HG02973 (cell line): ENCODE measurements around the gene C5orf22.
A peak's percentile ranks its signal among the peaks of the same experiment; 100 is the strongest.
"Not testable (repeated sequence)": the region's sequence is repeated elsewhere in the genome, so short reads cannot be mapped to it uniquely, and the experiment has no call there.

Source experiments
- ATAC-seq: cut with Tn5 transposase; IDR thresholded peaks from one replicate; pipeline ENCODE4 v1.9.1; 2021; ENCODE audit warnings: moderate library complexity; ENCODE audit not compliant: unreplicated experiment

Gene C5orf22

GRCh38 chr5:31531888-31532547 is at the start of gene C5orf22, which contains the start of gene DROSHA:
Gene C5orf22 (plus strand): TSS chr5:31532301. CDS start chr5:31532393, 92 bp downstream.
Gene DROSHA (minus strand): TSS chr5:31532093. CDS start chr5:31529059, 3,034 bp downstream.
- peak; percentile 89 for ATAC-seq

DNA sequence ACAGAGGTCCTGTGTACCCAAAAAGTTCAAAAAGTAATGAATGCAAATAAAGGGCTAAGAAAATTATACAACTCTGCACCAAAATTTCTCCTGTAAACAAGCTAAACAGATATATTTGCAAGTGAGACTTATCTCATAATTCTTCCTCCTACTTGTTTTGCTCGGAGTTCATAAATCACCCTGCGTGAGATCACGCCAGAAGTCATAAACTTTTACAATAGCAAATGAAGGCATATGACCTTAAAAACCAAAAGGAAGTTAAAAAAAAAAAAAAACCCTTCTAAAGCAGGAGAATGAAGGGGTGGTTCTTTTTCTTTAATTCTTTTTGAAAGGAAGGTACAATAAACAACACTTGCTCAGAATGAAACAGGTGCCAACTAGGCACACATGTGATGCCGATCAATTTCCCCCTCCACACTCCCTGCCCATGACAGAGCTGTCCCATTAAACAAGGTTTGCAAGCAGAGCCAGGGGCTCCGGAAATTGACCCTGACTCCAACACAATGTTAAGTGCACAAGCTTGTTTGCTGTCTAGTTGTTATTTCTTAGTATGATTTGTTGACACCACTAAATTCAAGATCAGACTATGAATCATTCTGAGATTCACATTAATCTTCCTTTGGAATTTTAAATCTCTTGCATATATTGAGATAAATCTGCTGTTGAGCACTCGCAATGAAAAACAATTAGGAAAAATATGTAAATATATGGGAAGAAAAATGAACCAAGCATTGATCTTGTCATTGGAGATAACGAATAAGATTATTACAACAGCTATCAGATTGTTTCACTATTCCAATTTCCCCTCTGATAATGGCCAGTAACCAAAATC is 46.5 kb upstream of the C5orf22 start:
- ATAC-seq = no peak

- no peak for ATAC-seq
Observed at GRCh38 chr5:31486441-31486840, 45.7 kb upstream of the C5orf22 start.

DNA sequence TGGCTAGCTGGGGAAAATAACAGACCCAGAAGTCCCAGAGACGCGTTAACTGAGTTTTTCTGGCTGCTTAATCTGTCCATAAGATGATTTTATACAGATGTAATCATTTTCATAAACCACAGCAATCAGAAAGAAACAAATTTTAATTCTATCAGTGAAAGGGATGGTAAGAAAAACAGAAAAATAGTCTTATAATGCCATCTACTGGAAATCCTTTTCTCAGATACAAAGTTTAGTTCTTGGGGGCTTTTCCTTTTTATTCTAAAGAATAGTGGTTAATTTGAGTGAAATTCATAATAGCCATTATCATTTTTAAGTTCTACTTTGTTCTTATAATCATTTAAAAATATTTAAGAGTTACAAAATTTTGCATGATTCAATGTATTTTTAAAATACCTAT is 44.6 kb upstream of the C5orf22 start:
- no peak for ATAC-seq

DNA sequence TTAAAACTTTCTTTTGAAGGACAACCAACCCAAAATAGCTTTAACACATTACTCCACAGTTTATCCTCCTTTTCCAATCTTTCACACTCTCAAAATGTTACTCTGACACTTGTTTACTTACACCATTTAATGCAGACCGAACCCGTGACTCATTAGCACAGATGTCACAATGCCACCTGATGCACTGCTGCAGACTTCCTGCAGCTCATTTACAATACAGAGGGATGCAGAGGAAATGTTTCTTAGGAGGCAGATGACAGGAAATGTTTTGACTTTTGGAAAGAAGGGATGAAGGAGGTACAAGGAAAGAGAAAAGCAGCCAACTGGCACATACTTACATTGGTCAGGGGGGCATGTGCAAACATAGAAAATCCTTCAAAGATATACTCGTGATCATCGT is 39.2 kb upstream of the C5orf22 start:
- ATAC-seq = no peak

GRCh38 chr5:31495336-31495735 is 36.8 kb upstream of the C5orf22 start:
- no peak for ATAC-seq

DNA sequence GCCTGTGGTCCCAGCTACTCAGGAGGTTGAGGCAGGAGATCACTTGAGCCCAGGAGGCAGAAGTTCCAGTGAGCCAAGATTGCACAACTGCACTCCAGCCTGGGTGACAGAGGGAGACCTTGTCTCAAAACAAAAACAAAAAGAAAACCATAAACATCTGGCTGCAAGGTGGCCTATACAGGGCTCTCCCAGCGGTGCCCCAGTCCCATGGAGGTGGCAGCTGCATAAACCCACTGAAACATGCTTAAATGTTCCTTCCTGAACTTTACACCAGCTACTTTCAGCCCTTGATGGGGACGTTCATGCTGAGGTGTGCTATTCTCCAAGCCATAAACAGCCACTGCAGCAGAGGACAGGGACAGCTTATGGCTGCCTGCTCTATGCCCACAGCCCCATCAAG is 35.8 kb upstream of the C5orf22 start:
- no peak for ATAC-seq

- no peak for ATAC-seq
Observed at GRCh38 chr5:31496891-31497290, 35.2 kb upstream of the C5orf22 start.

- no peak for ATAC-seq
Observed at GRCh38 chr5:31500256-31500655, 31.8 kb upstream of the C5orf22 start.

DNA sequence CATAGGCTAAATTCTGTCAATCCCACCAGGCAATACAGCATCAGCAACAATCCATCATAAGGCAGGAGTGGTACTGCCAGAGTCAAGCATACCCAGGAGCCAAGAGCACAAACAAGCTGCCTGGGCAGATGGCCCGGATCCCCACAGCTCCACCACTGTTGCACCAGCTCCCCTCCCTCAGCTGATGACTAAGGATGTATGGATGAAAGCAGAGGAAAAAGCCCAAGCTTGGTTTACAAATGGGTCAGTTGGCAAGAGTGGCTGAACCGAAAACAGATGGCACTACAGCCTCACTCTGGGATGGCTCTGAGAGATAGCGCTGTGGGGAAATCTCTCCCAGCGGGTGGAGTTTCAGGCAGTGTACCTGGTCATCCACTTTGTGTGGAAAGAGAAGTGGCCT is 29.6 kb upstream of the C5orf22 start:
- ATAC-seq = no peak

- no peak for ATAC-seq
Observed at GRCh38 chr5:31504529-31504928, 27.6 kb upstream of the C5orf22 start.

DNA sequence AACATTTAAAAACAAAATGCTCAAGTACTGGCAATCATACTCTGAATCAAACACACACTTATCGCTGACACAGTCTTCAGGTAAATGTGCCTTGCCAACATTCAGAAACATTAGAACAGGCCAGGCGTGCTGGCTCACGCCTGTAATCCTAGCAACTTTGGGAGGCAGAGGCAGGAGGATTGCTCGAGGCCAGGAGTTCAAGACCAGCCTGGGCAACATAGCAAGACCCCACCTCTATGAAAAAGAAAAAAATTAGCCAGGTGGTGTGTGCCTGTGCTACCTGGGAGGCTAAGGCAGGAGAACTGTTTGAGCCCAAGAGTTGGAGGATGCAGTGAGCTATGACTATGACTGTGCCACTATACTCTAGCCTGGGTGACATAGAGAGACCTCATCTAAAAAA is 20.8 kb upstream of the C5orf22 start:
- ATAC-seq = no peak

DNA sequence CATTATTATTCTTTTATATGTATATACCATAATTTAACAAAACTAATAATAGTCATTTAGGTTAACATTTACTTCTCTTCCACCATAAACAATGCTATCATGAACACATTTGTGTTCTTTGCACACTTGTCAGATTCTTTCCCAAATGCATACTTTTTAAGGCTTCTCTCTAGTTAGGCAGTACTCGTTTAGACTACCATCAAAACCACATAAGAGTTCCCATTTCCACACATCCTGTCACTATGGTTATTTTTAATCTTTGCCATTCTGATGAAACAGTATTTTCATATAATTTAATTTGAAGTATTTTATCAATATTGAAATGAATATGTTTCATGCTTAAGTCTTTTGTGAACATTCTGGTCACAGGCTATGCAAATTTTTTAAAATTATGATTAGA is 15.3 kb upstream of the C5orf22 start:
- no peak for ATAC-seq

DNA sequence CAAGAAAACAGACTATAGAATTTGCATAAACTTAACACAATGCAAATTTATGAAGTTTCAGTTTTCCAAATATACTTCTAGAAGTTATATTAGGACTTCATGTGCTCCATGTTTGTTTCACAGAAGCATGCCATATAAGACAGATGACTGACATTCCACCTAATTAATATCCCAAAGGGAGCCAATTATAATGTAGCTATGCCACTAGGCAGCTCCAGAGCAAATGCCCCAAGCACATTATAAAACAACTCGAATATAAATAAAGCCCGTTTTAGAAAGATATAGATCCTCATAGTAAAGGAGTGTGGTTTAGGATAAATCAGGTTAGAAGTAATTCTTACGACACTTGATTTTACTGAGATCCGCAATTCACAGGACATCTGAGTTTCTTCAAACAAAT is 9.1 kb upstream of the C5orf22 start:
- ATAC-seq = no peak

- ATAC-seq = no peak
Observed at GRCh38 chr5:31530541-31531265, 1.4 kb upstream of the C5orf22 start.

GRCh38 chr5:31531543-31531887 is 586 bp upstream of the C5orf22 start:
- peak; percentile 39 for ATAC-seq

- no peak for ATAC-seq
Observed at GRCh38 chr5:31534527-31535046, 2.5 kb downstream of the C5orf22 start.

- no peak for ATAC-seq
Observed at GRCh38 chr5:31536873-31537272, 4.8 kb downstream of the C5orf22 start.

GRCh38 chr5:31537349-31537748 is 5.2 kb downstream of the C5orf22 start:
- no peak for ATAC-seq

GRCh38 chr5:31537851-31538250 is 5.8 kb downstream of the C5orf22 start:
- ATAC-seq = no peak

DNA sequence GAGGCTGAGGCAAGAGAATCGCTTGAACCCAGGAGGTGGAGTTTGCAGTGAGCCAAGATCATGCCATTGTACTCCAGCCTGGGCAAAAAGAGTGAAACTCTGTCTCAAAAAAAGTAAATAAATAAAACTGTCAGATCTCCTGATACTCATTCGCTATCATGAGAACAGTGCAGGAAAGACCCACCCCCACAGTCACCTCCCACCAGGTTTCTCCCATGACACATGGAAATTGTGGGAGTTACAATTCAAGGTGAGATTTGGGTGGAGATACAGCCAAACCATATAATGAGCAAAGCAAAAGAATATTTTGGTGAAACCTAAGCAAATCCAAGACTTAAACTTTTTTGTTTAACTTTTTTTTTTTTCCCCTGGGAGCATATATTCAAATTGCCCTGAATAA is 17.0 kb downstream of the C5orf22 start:
- not testable (repeated sequence) for ATAC-seq

- no peak for ATAC-seq
Observed at GRCh38 chr5:31551878-31552277, 19.8 kb downstream of the C5orf22 start.
